Lower leg skin (tissue), 4 donors: ENCODE measurements around the gene MIAT. TPM values are rescaled to one million over a fixed set of nuclear protein-coding genes. Genes with fewer than 3 reads are reported as not detected.

Experiments
- DNase-seq, 2 donors: peaks; one replicate each; pipeline ENCODE4 v3.0.0-alpha.2; 2019; ENCODE audit warnings: low spot score in 2 of 2
- H3K4me3 ChIP-seq: fragments of 200-600 bp; sonication (generic); 2 replicates; pipeline ENCODE4 v1.5.1; 2017; ENCODE audit warnings: mild to moderate bottlenecking, low read depth; ENCODE audit not compliant: poor library complexity, severe bottlenecking
- POLR2A ChIP-seq, 2 donors: fragments of 450-650 bp; IDR thresholded peaks; one replicate each; pipeline ENCODE4 v1.6.1; 2016 to 2017; ENCODE audit warnings: antibody characterized with exemption in 2 of 2, mild to moderate bottlenecking in 1 of 2, moderate library complexity in 1 of 2
- WGBS, 2 donors: methylation state at CpG; one replicate each; pipeline ENCODE4 v1.1.5; 2018; 5-methylcytosine and 5-hydroxymethylcytosine counted together
- intact Hi-C: fragments of 100-400 bp; cut with DNase I; formaldehyde crosslinking; loops from one replicate; pipeline ENCODE4 v1.15.0; 2023; ENCODE audit warnings: low total_unique reads
- total RNA-seq, 4 donors: library from RNA; depleted of rRNA; stranded (reverse); fragments of >200 nt; gene quantifications; one replicate each; pipeline ENCODE4 v1.1.0, GENCODE V29; 2016
- TF ChIP-seq, protein P1 (sequence below), 3 donors: fragments of 450-650 bp; IDR thresholded peaks; one replicate each; pipeline ENCODE4 v1.5.1; 2016; ENCODE audit warnings: antibody characterized with exemption in 3 of 3, mild to moderate bottlenecking in 3 of 3, moderate library complexity in 2 of 3

The MIAT gene
- total RNA-seq, 4 donors from 2014 or later, result 0.47 to 2.4 (median 1.4) TPM

DNA sequence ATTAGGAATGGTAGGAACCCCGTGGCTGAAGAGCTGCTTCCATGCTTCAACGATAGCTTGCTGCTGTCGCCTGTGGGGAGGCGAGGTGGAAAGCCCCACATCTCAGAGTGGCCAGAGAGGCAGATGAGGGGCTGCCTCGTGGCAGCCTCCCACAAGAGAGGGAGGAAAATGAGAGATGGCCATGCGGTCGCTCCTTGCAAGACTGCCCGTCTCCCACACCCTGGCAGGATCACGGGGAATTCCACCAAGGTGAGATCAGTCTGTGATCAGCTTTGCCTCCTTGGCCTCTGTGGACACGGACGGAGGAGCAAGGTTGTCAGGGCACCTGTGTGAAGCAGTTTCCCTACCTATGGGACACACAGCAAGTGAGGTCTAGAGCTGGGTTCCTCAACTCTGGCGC, 32.6 kb upstream of the MIAT start:
- whole genome bisulfite sequencing, 2 donors, result 82 to 92% methylated on average over 12 of the region's 12 CpGs
- no peak overlapping the region for H3K4me3 ChIP-seq
- intact Hi-C loops, result no loop called here
- no peak for TF ChIP-seq POLR2A (IDR thresholded peaks at IDR 0.05)
- TF ChIP-seq, protein P1, sequence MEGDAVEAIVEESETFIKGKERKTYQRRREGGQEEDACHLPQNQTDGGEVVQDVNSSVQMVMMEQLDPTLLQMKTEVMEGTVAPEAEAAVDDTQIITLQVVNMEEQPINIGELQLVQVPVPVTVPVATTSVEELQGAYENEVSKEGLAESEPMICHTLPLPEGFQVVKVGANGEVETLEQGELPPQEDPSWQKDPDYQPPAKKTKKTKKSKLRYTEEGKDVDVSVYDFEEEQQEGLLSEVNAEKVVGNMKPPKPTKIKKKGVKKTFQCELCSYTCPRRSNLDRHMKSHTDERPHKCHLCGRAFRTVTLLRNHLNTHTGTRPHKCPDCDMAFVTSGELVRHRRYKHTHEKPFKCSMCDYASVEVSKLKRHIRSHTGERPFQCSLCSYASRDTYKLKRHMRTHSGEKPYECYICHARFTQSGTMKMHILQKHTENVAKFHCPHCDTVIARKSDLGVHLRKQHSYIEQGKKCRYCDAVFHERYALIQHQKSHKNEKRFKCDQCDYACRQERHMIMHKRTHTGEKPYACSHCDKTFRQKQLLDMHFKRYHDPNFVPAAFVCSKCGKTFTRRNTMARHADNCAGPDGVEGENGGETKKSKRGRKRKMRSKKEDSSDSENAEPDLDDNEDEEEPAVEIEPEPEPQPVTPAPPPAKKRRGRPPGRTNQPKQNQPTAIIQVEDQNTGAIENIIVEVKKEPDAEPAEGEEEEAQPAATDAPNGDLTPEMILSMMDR (IDR thresholded peaks at IDR 0.05), result no peak
- no peak for DNase-seq

DNA sequence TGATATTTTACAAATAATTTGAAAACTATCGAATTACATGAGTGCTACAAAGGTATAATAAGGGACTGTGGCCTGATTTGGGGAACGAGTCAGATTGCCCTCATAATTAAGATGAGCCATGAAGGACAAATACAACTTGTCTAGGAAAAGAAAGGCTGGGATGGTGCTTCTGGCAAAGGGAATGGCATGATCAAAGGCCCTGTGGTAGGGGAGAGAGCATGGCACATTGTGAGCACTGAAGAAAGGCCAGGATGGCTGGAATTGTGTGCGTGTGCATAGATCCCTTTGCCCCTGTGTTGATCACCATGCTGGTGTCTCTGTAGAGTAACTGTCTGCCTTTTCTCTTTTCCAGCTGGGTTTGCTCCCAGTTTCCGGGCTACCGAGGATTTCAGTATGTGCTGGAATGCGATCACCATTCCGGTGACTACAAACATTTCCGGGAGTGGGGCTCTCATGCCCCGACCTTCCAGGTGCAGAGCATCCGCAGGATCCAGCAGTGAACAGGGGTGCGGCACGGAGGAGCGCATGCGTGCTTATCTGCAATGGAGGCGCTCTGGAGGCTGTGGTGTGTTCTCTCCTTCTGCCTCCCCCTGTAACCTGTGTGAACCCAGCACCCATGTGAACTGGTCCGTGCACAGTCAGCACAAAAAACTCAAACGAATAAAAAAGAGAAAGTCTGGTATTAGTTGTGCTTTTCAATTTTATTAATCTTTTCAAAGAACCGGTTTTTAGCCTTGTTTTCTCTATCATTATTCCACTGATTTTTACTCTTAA, 27.2 kb upstream of the MIAT start:
- DNase-seq, result no peak
- 92 to 93% methylated on average over 18 of the region's 18 CpGs for WGBS, 2 donors
- H3K4me3 ChIP-seq, result no peak overlapping the region
- no peak for TF ChIP-seq POLR2A (IDR thresholded peaks at IDR 0.05)
- TF ChIP-seq, protein P1 (IDR thresholded peaks at IDR 0.05), result no peak
- intact Hi-C loops, result loop anchor here (10.0 kb wide), 1 partner anchor 255 kb away; no protein-coding TSS in a partner anchor

DNA sequence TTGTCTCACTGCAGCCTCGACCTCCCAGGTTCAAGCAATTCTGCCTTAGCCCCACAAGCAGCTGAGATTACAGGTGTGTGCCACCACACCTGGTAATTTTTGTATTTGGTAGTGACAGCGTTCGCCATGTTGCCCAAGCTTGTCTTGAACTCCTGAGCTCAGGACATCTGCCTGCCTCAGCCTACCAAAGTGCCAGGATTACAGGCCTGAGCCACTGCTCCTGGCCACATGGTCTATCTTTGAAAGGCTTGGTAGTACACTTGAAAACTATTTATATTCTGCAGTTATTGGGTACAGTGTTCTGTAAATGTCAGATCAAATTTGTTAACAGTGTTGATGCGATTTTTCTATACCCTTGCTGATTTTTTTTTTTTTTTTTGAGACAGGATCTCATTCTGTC, 26.1 kb upstream of the MIAT start:
- no peak for DNase-seq
- no peak for TF ChIP-seq POLR2A (IDR thresholded peaks at IDR 0.05)
- TF ChIP-seq, protein P1 (IDR thresholded peaks at IDR 0.05), result no peak
- WGBS, 2 donors, result 93 to 95% methylated on average over 4 of the region's 4 CpGs
- no peak overlapping the region for H3K4me3 ChIP-seq
- intact Hi-C loops, result loop anchor here (10.0 kb wide), 1 partner anchor 256 kb away; no protein-coding TSS in a partner anchor

GRCh38 chr22:26632422-26633155, 24.8 kb upstream of the MIAT start:
- DNase-seq, result no peak
- intact Hi-C loops, result loop anchor here (10.0 kb wide), 1 partner anchor 258 kb away; no protein-coding TSS in a partner anchor
- WGBS, 2 donors, result 59 to 73% methylated on average over 8 of the region's 8 CpGs
- H3K4me3 ChIP-seq, result no peak overlapping the region
- TF ChIP-seq POLR2A (IDR thresholded peaks at IDR 0.05), result no peak
- TF ChIP-seq, protein P1 (IDR thresholded peaks at IDR 0.05), result no peak

GRCh38 chr22:26634189-26634588, 23.2 kb upstream of the MIAT start:
- H3K4me3 ChIP-seq, result no peak overlapping the region
- no peak for DNase-seq
- WGBS, 2 donors, result 86 to 91% methylated on average over 3 of the region's 3 CpGs
- TF ChIP-seq, protein P1 (IDR thresholded peaks at IDR 0.05), result no peak
- TF ChIP-seq POLR2A (IDR thresholded peaks at IDR 0.05), result no peak
- intact Hi-C loops, result loop anchor here (10.0 kb wide), 1 partner anchor 259 kb away; no protein-coding TSS in a partner anchor
